Right renal pelvis (tissue), 4 donors: ENCODE results near the gene TMC2. TPM values are rescaled to one million over a fixed set of nuclear protein-coding genes. Genes with fewer than 3 reads are reported as not detected.

Source experiments
- DNase-seq, 4 donors: peaks; one replicate each; pipeline ENCODE4 v3.0.0-alpha.2; 2013; ENCODE audit warnings: low read depth in 4 of 4, low spot score in 3 of 4, missing footprints in 1 of 4
- polyA plus RNA-seq, 4 donors: library from polyadenylated mRNA; unstranded; fragments of 120-200 nt; gene quantifications; one replicate each; pipeline ENCODE4 v1.2.1, GENCODE V29; 2013; ENCODE audit not compliant: insufficient read length in 4 of 4

The TMC2 gene
- polyA plus RNA-seq, 4 donors: 0.04 to 0.25 (median 0.22) TPM

- no peak for DNase-seq
Observed at GRCh38 chr20:2618815-2619214, 82.4 kb downstream of the TMC2 start.

- no peak for DNase-seq
Observed at GRCh38 chr20:2619337-2619736, 83.0 kb downstream of the TMC2 start.

- no peak for DNase-seq
Observed at GRCh38 chr20:2619961-2620595, 83.7 kb downstream of the TMC2 start.

GRCh38 chr20:2624190-2624589, 87.8 kb downstream of the TMC2 start:
- no peak for DNase-seq

- DNase-seq: no peak
Observed at GRCh38 chr20:2625062-2625461, 88.7 kb downstream of the TMC2 start.

- DNase-seq: no peak
Observed at GRCh38 chr20:2626853-2627541, 90.6 kb downstream of the TMC2 start.

- DNase-seq: no peak
Observed at GRCh38 chr20:2631228-2631627, 94.9 kb downstream of the TMC2 start.

- DNase-seq: no peak
Observed at GRCh38 chr20:2633381-2633780, 97.0 kb downstream of the TMC2 start.

GRCh38 chr20:2637246-2637645, 100.9 kb downstream of the TMC2 start:
- no peak for DNase-seq

GRCh38 chr20:2640260-2640659, 103.9 kb downstream of the TMC2 start:
- no peak for DNase-seq

- DNase-seq: no peak
Observed at GRCh38 chr20:2640899-2641298, 104.5 kb downstream of the TMC2 start.

GRCh38 chr20:2643708-2644107, 107.3 kb downstream of the TMC2 start:
- no peak for DNase-seq

- DNase-seq: peak; percentile 84 to 89 (median 88)
Observed at GRCh38 chr20:2651772-2652723, 115.7 kb downstream of the TMC2 start, which contains the start of gene NOP56. TSS of gene NOP56 (plus strand) at chr20:2652632. CDS start at chr20:2652661, 29 bp downstream.

- peak in 1 of 4 donors; percentile 8 for DNase-seq
Observed at GRCh38 chr20:2652724-2653555, 116.6 kb downstream of the TMC2 start.

- no peak for DNase-seq
Observed at GRCh38 chr20:2653556-2654383, 117.4 kb downstream of the TMC2 start.

- no peak for DNase-seq
Observed at GRCh38 chr20:2654384-2654822, 118.0 kb downstream of the TMC2 start.

GRCh38 chr20:2654831-2655230, 118.5 kb downstream of the TMC2 start:
- no peak for DNase-seq

- no peak for DNase-seq
Observed at GRCh38 chr20:2655331-2656116, 119.2 kb downstream of the TMC2 start.
